Measurements from ENCODE around the gene EXOSC7. TPM values are rescaled to one million over a fixed set of nuclear protein-coding genes. Genes with fewer than 3 reads are reported as not detected.

Gene EXOSC7
- total and polyA plus RNA-seq, 9 of the 15 experiments (the other 6 are each of a cell fraction or from before 2014, with no cell fraction given) = 88.5 to 237 (median 112) TPM

- TF ChIP-seq JUND (IDR thresholded peaks at IDR 0.05; ENCODE audit: borderline replicate concordance, low read depth, low read length) (peak; percentile 75), JUND (tag; IDR thresholded peaks at IDR 0.05; ENCODE audit: borderline replicate concordance, low read depth, low read length) (peak; percentile 18; the same call in 1 of the 3 replicates), HDAC6 (IDR thresholded peaks at IDR 0.05; ENCODE audit: low read depth, low read length) (no peak), MAZ (CRISPR knock-in tag; conservative IDR thresholded peaks at IDR 0.05 in 1 of 2, IDR thresholded peaks at IDR 0.05 in 1 of 2) (peak; percentile 18 to 60; a peak in 1 of 4 replicates), KDM2B (CRISPR knock-in tag; IDR thresholded peaks at IDR 0.05) (no peak), CREB1 (IDR thresholded peaks at IDR 0.05) (no peak; the same call in 1 of the 2 replicates), CREB1 (CRISPR knock-in tag; IDR thresholded peaks at IDR 0.05) (peak; percentile 55; the same call in 1 of the 2 replicates), RBM39 (optimal IDR thresholded peaks at IDR 0.05; ENCODE audit: low read depth, low read length) (no peak), SMC3 (conservative IDR thresholded peaks at IDR 0.05; ENCODE audit: insufficient read depth, low read depth, low read length) (peak; percentile 100), ZNF384 (IDR thresholded peaks at IDR 0.05; ENCODE audit: low read depth, low read length) (peak; percentile 94)
- TF ChIP-seq, protein P1, sequence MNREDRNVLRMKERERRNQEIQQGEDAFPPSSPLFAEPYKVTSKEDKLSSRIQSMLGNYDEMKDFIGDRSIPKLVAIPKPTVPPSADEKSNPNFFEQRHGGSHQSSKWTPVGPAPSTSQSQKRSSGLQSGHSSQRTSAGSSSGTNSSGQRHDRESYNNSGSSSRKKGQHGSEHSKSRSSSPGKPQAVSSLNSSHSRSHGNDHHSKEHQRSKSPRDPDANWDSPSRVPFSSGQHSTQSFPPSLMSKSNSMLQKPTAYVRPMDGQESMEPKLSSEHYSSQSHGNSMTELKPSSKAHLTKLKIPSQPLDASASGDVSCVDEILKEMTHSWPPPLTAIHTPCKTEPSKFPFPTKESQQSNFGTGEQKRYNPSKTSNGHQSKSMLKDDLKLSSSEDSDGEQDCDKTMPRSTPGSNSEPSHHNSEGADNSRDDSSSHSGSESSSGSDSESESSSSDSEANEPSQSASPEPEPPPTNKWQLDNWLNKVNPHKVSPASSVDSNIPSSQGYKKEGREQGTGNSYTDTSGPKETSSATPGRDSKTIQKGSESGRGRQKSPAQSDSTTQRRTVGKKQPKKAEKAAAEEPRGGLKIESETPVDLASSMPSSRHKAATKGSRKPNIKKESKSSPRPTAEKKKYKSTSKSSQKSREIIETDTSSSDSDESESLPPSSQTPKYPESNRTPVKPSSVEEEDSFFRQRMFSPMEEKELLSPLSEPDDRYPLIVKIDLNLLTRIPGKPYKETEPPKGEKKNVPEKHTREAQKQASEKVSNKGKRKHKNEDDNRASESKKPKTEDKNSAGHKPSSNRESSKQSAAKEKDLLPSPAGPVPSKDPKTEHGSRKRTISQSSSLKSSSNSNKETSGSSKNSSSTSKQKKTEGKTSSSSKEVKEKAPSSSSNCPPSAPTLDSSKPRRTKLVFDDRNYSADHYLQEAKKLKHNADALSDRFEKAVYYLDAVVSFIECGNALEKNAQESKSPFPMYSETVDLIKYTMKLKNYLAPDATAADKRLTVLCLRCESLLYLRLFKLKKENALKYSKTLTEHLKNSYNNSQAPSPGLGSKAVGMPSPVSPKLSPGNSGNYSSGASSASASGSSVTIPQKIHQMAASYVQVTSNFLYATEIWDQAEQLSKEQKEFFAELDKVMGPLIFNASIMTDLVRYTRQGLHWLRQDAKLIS (CRISPR knock-in tag; IDR thresholded peaks at IDR 0.05) = peak; percentile 68; the same call in 1 of the 2 replicates
- TF ChIP-seq, protein P2, sequence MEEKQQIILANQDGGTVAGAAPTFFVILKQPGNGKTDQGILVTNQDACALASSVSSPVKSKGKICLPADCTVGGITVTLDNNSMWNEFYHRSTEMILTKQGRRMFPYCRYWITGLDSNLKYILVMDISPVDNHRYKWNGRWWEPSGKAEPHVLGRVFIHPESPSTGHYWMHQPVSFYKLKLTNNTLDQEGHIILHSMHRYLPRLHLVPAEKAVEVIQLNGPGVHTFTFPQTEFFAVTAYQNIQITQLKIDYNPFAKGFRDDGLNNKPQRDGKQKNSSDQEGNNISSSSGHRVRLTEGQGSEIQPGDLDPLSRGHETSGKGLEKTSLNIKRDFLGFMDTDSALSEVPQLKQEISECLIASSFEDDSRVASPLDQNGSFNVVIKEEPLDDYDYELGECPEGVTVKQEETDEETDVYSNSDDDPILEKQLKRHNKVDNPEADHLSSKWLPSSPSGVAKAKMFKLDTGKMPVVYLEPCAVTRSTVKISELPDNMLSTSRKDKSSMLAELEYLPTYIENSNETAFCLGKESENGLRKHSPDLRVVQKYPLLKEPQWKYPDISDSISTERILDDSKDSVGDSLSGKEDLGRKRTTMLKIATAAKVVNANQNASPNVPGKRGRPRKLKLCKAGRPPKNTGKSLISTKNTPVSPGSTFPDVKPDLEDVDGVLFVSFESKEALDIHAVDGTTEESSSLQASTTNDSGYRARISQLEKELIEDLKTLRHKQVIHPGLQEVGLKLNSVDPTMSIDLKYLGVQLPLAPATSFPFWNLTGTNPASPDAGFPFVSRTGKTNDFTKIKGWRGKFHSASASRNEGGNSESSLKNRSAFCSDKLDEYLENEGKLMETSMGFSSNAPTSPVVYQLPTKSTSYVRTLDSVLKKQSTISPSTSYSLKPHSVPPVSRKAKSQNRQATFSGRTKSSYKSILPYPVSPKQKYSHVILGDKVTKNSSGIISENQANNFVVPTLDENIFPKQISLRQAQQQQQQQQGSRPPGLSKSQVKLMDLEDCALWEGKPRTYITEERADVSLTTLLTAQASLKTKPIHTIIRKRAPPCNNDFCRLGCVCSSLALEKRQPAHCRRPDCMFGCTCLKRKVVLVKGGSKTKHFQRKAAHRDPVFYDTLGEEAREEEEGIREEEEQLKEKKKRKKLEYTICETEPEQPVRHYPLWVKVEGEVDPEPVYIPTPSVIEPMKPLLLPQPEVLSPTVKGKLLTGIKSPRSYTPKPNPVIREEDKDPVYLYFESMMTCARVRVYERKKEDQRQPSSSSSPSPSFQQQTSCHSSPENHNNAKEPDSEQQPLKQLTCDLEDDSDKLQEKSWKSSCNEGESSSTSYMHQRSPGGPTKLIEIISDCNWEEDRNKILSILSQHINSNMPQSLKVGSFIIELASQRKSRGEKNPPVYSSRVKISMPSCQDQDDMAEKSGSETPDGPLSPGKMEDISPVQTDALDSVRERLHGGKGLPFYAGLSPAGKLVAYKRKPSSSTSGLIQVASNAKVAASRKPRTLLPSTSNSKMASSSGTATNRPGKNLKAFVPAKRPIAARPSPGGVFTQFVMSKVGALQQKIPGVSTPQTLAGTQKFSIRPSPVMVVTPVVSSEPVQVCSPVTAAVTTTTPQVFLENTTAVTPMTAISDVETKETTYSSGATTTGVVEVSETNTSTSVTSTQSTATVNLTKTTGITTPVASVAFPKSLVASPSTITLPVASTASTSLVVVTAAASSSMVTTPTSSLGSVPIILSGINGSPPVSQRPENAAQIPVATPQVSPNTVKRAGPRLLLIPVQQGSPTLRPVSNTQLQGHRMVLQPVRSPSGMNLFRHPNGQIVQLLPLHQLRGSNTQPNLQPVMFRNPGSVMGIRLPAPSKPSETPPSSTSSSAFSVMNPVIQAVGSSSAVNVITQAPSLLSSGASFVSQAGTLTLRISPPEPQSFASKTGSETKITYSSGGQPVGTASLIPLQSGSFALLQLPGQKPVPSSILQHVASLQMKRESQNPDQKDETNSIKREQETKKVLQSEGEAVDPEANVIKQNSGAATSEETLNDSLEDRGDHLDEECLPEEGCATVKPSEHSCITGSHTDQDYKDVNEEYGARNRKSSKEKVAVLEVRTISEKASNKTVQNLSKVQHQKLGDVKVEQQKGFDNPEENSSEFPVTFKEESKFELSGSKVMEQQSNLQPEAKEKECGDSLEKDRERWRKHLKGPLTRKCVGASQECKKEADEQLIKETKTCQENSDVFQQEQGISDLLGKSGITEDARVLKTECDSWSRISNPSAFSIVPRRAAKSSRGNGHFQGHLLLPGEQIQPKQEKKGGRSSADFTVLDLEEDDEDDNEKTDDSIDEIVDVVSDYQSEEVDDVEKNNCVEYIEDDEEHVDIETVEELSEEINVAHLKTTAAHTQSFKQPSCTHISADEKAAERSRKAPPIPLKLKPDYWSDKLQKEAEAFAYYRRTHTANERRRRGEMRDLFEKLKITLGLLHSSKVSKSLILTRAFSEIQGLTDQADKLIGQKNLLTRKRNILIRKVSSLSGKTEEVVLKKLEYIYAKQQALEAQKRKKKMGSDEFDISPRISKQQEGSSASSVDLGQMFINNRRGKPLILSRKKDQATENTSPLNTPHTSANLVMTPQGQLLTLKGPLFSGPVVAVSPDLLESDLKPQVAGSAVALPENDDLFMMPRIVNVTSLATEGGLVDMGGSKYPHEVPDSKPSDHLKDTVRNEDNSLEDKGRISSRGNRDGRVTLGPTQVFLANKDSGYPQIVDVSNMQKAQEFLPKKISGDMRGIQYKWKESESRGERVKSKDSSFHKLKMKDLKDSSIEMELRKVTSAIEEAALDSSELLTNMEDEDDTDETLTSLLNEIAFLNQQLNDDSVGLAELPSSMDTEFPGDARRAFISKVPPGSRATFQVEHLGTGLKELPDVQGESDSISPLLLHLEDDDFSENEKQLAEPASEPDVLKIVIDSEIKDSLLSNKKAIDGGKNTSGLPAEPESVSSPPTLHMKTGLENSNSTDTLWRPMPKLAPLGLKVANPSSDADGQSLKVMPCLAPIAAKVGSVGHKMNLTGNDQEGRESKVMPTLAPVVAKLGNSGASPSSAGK (IDR thresholded peaks at IDR 0.05) = peak; percentile 60
These were observed 61.8 kb downstream of the EXOSC7 start (continued) for GRCh38 chr3:45037720-45038455.

All from K562 (cell line).